ENCODE results near the gene ZCCHC17.

ZCCHC17 gene

DNA sequence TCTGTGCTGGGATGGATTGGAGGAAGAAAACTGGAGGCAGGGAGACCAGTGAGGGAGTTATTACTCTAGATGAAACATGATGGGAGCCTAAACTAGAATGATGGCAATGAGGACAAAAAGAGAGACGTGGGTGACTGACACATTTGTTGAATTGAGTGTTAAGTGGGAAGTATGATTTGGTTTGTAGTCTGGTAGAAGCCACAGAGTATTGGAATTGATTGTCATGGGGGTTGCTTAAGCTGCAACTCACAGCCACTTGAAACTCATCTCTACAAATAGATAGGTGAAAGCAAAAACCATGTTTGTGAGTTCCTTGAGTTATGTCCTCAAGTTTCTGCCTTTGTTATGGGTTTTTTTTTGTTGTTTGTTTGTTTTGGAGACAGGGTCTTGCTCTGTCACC lies 47.7 kb downstream of the ZCCHC17 start:
- ChIA-PET POLR2A (no interaction called here), CTCF (no interaction called here)
- DNase-seq (ENCODE audit: low read depth, low spot score), result no peak
- TF ChIP-seq, protein P1, sequence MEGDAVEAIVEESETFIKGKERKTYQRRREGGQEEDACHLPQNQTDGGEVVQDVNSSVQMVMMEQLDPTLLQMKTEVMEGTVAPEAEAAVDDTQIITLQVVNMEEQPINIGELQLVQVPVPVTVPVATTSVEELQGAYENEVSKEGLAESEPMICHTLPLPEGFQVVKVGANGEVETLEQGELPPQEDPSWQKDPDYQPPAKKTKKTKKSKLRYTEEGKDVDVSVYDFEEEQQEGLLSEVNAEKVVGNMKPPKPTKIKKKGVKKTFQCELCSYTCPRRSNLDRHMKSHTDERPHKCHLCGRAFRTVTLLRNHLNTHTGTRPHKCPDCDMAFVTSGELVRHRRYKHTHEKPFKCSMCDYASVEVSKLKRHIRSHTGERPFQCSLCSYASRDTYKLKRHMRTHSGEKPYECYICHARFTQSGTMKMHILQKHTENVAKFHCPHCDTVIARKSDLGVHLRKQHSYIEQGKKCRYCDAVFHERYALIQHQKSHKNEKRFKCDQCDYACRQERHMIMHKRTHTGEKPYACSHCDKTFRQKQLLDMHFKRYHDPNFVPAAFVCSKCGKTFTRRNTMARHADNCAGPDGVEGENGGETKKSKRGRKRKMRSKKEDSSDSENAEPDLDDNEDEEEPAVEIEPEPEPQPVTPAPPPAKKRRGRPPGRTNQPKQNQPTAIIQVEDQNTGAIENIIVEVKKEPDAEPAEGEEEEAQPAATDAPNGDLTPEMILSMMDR (IDR thresholded peaks at IDR 0.05; ENCODE audit: insufficient read depth, low read length, missing control alignments), result no peak
- H3K4me3 ChIP-seq (ENCODE audit: low read depth, low read length), result no peak overlapping the region

DNA sequence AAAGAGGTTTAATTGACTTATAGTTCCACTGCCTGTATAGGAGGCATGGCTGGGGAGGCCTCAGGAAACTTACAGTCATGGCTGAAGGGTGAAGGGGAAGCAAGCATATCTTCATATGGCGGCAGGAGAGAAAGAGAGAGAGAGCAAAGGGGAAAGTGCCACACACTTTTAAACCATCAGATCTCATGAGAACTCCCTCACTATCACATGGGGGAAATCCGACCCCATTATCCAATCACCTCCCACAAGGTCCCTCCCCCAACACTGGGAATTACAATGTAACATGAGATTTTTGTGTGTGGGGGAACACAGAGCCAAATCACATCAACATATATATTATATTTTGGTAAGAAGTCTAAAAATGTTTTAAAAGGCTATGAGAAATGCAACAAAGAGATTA lies 48.8 kb downstream of the ZCCHC17 start:
- H3K4me3 ChIP-seq (ENCODE audit: low read depth, low read length), result no peak overlapping the region
- TF ChIP-seq, protein P1 (IDR thresholded peaks at IDR 0.05; ENCODE audit: insufficient read depth, low read length, missing control alignments), result no peak
- CTCF ChIA-PET, result interaction anchor here (0.8 kb wide), 1 partner anchor 45 kb away, joined by 3 read pairs; no protein-coding TSS in a partner anchor
- POLR2A ChIA-PET, result no interaction called here
- no peak for DNase-seq (ENCODE audit: low read depth, low spot score)

- DNase-seq (ENCODE audit: low read depth, low spot score), result no peak
- TF ChIP-seq, protein P1 (IDR thresholded peaks at IDR 0.05; ENCODE audit: insufficient read depth, low read length, missing control alignments), result no peak
- POLR2A ChIA-PET, result no interaction called here
- H3K4me3 ChIP-seq (ENCODE audit: low read depth, low read length), result no peak overlapping the region
- CTCF ChIA-PET, result interaction anchor here (1.4 to 2.4 kb wide), 4 partner anchors 9 to 163 kb away, joined by 4 to 12 read pairs (median 6); no protein-coding TSS in a partner anchor
These were observed 50.0 kb downstream of the ZCCHC17 start for GRCh38 chr1:31346785-31347184.

DNA sequence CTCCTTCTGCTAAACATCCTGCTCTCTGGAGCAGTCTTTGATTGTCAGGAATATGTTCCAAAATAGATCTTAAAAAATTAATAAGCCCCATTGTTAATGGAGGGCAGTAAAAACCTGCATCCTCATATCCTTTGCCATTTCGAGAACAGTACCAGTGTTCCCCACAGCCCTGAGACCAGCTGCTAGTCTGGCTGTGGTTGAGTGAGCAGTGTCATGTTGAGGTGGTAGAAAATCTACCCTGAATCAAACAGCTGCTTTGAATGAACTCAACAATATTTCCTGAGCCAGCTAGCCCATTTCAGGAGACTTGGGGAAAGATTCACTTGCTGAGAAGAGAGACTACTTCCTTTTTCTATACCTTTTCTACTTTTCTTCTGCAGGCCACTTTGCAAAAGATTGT lies 51.6 kb downstream of the ZCCHC17 start:
- TF ChIP-seq, protein P1 (IDR thresholded peaks at IDR 0.05; ENCODE audit: insufficient read depth, low read length, missing control alignments), result no peak
- no peak for DNase-seq (ENCODE audit: low read depth, low spot score)
- ChIA-PET CTCF (interaction anchor here (2.4 kb wide), 2 partner anchors 10 to 74 kb away, joined by 8 to 12 read pairs; no protein-coding TSS in a partner anchor), POLR2A (no interaction called here)
- H3K4me3 ChIP-seq (ENCODE audit: low read depth, low read length), result no peak overlapping the region

- ChIA-PET CTCF (no interaction called here), POLR2A (no interaction called here)
- H3K4me3 ChIP-seq (ENCODE audit: low read depth, low read length), result no peak overlapping the region
- TF ChIP-seq, protein P1 (IDR thresholded peaks at IDR 0.05; ENCODE audit: insufficient read depth, low read length, missing control alignments), result no peak
- DNase-seq (ENCODE audit: low read depth, low spot score), result no peak
These were observed 57.5 kb downstream of the ZCCHC17 start for GRCh38 chr1:31354283-31354682.

DNA sequence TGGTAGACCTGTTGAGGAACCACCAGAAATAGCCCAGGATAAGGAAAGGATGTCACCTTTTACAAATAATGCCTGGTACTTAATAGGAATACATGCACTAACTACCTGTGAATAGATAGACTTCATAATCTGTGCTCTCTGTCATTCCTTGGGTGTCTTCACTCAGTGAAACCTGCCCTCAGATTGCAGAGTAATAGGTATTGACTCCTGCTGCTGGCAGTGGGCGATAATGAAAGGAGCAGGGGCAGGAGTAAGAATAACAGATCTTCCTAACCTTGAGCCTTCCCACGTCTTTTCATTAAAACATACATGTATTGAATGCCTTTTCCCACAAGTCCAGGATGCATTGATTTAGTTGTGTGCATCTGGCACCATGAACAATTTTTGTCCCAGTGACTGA lies 59.6 kb downstream of the ZCCHC17 start:
- CTCF ChIA-PET, result no interaction called here
- POLR2A ChIA-PET, result no interaction called here
- TF ChIP-seq, protein P1 (IDR thresholded peaks at IDR 0.05; ENCODE audit: insufficient read depth, low read length, missing control alignments), result no peak

More for the DNA sequence above, 59.6 kb downstream of the ZCCHC17 start:
- no peak for DNase-seq (ENCODE audit: low read depth, low spot score)
- H3K4me3 ChIP-seq (ENCODE audit: low read depth, low read length), result no peak overlapping the region
